HG03045 (cell line): ENCODE data around the gene C14orf180.
"Not testable (repeated sequence)": the region's sequence is repeated elsewhere in the genome, so short reads cannot be mapped to it uniquely, and the experiment has no call there.

Experiments used
- ATAC-seq: cut with Tn5 transposase; IDR thresholded peaks from one replicate; pipeline ENCODE4 v1.9.1; 2021; ENCODE audit warnings: mild to moderate bottlenecking, moderate library complexity; ENCODE audit not compliant: unreplicated experiment

Gene C14orf180

DNA sequence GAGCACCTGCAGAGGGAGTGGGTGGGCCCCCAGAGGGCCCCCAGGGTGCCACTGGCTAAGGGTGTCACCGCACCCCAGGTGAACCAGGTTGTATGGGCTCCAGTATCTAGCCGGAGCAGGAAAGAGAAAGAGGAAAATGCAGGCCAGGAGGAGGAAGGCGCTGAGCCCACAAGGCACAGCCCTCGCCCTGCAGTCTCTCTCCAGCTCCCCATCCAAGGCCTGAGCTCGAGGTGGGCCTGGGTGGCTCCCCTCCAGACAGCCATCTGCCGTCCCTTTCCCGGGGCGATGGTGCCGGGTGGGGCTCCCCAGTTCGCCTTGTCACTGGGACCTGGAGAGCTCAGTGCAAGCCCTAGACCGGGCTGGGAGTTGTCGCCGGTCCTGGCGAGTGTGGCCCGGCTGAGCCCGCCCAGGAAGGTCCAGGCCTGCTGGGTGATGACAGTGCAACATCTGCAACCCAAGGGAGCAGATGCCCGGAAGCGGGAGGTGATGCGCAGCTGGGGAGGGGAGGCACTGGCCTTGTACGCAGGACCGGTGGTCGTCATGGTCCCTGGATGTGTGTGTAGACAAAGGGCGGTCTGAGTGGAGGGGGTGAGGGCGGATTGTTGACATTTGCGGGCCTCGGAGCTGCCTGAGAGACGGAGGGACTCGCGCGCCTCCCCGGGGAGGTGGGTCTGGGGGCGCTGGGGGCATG, 24.3 kb downstream of the C14orf180 start:
- ATAC-seq, result no peak

GRCh38 chr14:104604458-104605449, 25.2 kb downstream of the C14orf180 start, which contains the start of gene TMEM179:
TMEM179 (minus strand) TSS chr14:104604772; CDS start chr14:104604741, 31 bp downstream.
- no peak for ATAC-seq

DNA sequence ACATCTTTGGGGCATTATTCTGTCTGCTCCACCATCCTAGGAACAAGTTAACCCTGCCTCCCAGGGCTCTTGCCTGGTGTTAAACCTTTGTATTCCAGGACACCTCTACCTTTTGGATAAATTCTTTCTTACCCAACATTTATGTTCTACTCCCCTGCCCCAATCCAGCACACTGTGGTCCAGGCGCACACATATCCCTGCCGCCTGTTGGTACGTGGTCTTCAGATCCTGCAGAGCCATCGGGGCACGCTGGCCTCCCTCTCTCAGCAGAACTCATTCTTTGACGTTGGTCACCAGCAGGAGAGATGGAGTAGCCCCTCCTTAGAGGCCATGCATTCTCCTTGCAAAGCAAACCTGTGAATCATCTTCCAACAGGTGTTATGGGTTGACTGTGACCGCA, 30.1 kb downstream of the C14orf180 start:
- ATAC-seq, result no peak

DNA sequence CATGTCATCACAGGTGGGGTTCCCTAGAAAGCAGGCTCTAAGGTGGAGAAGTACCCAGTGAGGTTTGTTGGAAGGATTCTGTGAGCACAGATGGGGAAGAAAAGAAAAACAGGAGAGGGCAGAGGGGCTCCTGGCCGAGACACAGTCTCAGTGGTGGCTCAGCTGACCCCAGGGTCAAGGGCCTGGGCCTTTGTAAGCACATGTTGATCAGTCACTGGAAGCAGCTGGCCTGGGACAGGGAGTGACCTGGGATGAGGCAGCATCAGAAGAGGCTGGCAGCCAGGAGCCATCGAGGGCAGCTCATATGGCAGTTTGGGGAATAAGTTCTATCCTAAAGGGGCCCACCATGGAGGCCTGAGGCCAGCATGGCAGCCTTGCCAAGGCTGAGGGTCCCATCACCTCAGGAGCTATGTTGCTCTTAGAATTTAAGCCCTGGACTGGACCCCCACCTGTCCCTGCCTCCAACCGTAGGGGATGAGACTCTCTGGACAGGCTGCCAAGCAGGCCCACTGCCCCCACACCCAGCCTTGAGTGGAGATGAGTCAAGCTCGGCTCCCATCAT, 31.3 kb downstream of the C14orf180 start:
- no peak for ATAC-seq

GRCh38 chr14:104611881-104612280, 32.3 kb downstream of the C14orf180 start:
- ATAC-seq, result no peak

DNA sequence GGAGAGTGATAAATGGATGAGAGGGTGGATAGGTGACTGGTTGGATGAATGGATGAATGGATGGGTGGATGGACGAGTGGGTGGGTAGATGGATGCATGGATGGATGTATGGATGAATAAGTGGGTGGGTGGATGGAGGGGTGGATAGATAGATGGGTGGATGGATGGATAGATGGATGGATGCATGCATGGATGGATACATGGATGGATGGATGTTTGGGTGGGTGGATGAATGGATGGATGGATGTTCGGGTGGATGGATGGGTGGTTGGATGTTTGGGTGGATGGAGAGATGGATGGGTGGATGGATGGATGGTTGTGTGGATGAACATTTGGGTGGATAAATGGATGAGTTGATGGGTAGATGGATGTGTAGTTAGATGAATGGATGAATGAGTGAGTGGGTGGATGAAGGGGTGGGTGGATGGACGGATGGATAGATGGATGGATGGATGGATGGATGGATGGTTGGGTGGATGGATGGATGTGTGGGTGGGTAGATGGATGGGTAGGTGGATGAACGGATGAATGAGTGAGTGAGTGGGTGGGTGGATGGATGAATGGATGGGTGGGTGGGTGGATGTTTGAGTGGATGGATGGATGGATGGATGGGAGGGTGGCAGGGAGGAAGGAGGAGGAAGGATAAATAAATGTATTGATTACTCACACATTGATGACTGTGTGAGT, 34.7 kb downstream of the C14orf180 start:
- no peak for ATAC-seq

- ATAC-seq, result no peak
Measured at GRCh38 chr14:104624939-104625338, 45.4 kb downstream of the C14orf180 start.

DNA sequence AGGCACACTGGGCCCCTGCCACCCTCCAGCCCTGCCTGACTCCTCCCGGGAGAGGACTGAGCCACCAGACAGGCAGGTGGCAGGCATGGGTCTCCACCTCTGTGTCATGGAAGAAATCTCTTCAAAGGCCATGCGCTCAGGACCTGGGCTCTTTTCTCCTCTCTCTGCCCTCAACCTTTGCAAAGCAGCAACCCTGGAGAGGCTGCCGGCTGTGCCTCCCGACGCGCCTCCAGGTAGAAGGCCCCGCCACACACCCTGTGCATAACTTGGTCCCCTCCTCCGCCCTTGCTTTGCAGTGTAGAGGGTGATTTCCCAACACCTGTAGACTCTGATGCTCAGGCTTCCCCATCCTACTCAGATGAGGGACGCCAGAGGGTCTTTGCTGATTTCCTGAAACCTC, 53.2 kb downstream of the C14orf180 start:
- no peak for ATAC-seq

GRCh38 chr14:104633276-104634137, 53.9 kb downstream of the C14orf180 start:
- ATAC-seq, result no peak

DNA sequence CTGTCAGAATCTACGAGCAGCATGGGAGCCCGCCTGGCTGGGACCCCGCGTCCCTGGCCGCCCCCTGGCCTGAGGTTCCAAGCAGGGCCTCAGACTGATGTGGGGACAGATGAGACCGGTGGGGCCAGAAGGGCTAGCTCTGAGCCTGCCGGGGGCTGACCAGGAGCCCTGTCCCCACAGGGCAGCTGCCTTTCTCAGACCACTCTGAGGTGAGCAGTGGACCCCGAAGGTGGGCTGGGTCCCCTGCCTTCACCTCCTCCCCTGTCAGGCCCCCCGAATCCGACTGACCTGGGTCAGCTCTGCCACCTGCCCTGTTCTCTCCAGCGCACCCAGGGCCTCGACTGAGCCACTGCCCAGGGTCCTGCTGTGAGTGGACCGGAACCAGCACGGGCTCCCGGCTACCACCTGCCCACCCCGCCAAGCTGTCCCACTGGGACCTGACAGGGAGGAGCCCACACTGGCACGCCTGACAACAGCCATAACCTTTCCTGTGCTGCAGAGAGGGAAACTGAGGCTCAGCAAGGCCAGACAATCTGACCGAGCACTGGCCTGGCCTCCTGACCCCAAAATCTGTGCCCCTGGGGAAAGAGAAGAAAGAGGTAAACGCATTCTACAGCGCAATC, 54.7 kb downstream of the C14orf180 start:
- ATAC-seq, result no peak

- no peak for ATAC-seq
Measured at GRCh38 chr14:104634886-104635570, 55.5 kb downstream of the C14orf180 start.

- no peak for ATAC-seq
Measured at GRCh38 chr14:104635717-104636116, 56.2 kb downstream of the C14orf180 start.

GRCh38 chr14:104636131-104636530, 56.6 kb downstream of the C14orf180 start:
- no peak for ATAC-seq

GRCh38 chr14:104636846-104637545, 57.4 kb downstream of the C14orf180 start:
- ATAC-seq, result not testable (repeated sequence)

- ATAC-seq, result no peak
Measured at GRCh38 chr14:104637546-104638003, 58.0 kb downstream of the C14orf180 start.

DNA sequence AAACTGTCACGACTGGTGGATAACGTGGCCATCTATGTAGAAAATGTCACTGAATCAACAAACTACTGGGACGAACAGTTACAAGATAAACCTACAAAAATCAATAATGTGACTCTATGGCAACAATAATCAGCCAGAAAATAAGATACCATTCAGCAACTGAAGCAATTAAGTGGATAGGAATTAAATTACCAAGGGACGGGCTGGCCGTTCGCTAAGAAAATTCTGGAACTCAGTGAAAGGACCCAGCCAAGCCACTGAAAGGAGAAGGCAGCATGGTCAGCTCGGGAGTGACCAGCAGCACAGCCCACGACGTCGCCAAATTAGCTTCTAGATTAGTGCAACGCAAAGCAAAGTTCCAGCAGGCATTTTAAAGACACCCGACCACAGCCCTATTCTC, 58.6 kb downstream of the C14orf180 start:
- no peak for ATAC-seq

- ATAC-seq, result no peak
Measured at GRCh38 chr14:104638927-104639450, 59.4 kb downstream of the C14orf180 start.

- no peak for ATAC-seq
Measured at GRCh38 chr14:104639471-104639870, 59.9 kb downstream of the C14orf180 start.
